ENCODE data around the gene CDHR5. TPM values are rescaled to one million over a fixed set of nuclear protein-coding genes. Genes with fewer than 3 reads are reported as not detected.
A peak's percentile ranks its signal among the peaks of the same experiment; 100 is the strongest.
"Not testable (repeated sequence)": the region's sequence is repeated elsewhere in the genome, so short reads cannot be mapped to it uniquely, and the experiment has no call there.

The CDHR5 gene, protein sequence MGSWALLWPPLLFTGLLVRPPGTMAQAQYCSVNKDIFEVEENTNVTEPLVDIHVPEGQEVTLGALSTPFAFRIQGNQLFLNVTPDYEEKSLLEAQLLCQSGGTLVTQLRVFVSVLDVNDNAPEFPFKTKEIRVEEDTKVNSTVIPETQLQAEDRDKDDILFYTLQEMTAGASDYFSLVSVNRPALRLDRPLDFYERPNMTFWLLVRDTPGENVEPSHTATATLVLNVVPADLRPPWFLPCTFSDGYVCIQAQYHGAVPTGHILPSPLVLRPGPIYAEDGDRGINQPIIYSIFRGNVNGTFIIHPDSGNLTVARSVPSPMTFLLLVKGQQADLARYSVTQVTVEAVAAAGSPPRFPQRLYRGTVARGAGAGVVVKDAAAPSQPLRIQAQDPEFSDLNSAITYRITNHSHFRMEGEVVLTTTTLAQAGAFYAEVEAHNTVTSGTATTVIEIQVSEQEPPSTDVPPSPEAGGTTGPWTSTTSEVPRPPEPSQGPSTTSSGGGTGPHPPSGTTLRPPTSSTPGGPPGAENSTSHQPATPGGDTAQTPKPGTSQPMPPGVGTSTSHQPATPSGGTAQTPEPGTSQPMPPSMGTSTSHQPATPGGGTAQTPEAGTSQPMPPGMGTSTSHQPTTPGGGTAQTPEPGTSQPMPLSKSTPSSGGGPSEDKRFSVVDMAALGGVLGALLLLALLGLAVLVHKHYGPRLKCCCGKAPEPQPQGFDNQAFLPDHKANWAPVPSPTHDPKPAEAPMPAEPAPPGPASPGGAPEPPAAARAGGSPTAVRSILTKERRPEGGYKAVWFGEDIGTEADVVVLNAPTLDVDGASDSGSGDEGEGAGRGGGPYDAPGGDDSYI
- total RNA-seq (2014; rRNA removed; shearing (Covaris generic)) = not detected in 2 replicates

DNA sequence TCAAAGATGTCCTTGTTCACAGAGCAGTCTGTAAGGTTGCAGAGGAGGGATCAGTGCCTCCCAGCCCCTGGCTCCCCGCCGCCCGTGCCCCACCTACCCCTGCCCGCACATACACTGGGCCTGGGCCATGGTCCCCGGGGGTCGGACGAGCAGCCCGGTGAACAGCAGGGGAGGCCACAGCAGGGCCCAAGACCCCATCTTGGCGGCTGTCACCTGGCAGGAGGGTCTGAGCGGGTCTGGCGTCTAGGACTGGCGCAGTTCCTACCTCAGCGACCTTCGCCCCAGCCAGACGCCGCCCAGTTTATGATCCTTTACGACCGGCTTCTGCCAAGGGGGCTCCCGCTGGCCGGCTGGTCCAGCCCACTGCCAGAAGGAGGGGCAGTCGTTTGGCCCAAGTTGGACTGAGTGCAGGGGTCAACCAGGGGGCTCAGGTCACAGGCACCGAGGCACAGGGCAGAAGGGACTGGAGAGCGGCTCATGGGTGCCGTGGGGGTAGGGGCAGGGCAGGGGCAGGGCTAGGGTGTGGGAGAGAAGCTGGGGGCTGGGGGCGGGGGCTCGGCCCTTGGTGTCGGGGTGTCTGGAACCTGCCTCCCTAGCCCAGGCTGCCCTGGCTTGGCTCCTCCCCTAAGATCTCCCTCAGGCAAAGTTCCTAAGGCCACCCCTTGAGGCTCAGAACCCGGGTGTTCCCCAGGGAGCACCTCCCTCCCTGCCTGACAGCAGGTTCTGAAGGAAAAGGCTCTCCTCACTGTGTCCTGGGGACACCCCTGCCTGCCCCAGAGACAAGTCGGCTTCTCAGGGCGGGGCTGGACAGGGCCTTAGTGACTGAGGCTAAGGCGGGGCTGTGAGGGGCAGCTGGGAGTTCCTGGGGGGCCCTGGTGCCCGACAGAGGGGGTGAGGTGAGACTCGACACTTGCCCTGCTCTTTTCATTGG, at the start of gene CDHR5:
Gene CDHR5 (minus strand): TSS at position 251 of the 931 bp plus-strand sequence. CDS start 53 bp downstream, at position 198.
- DNase-seq (ENCODE audit: low read depth) = peak; percentile 28

DNA sequence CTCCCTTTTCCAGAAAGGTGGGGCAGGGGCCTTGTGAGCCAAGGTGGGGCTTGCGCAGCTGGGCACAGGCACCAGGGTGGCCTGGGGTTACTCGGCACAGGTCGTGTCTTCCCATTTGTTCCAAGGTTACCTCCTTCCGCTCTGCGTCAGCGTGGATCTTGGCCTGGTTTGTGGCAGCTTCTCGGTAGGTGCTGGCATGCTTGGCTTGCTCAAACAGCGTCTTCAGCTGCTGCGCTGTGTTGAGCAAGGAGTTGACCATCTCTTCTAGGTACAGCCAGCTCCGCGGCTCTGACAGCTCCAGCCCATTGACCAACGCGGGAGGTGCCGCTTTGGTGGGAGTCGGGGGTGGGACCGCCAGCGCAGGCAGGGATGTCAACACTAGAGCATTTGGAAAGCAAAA, 49.7 kb upstream of the CDHR5 start:
- no peak for DNase-seq (ENCODE audit: low read depth)

DNA sequence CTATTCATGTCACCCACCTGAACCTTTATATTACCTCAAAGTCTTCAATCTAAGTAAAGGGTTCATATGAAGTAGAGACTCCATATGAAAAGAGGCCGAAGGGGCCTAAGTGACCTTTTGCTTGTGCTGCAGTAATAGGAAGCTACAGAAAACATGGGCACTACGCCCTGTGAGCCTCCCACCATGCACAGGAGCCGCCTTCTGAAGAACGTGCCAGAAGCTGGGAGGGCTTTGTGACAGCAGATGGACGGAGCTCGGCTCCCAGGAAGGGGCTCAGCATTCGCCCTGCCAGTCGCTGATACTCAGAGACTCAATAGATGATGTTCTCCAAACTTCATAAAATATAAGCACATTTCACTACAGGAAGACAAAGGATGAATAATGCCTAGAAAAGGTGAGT, 49.1 kb upstream of the CDHR5 start:
- DNase-seq (ENCODE audit: low read depth) = no peak

DNA sequence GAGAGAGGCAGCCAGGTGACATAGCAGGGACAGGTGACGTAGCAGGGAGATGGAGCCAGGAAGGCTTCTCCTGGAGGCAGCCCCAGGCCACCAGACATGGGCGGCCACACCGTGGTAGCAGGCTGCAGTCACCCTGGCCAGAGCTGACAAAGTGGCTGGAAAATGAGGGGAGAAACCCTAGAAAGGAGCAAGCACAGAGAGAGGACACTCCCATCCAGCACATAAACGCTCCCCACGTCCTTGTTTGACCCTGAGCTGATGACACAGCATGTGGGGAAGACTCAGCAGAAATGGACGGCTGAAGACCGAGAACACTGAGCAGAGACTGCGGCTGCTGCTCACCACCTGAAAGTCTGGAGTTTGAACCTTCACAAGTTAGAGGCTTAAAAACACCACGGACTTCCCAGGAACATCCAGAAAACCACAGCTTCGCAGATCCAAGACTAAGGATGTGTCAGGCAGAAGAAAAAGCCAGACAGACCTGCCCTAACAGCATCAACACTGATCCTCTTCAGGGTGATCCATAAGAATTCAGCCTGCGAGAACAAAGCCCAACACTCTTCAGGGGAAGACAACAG, 41.0 kb upstream of the CDHR5 start:
- DNase-seq (ENCODE audit: low read depth) = no peak

DNA sequence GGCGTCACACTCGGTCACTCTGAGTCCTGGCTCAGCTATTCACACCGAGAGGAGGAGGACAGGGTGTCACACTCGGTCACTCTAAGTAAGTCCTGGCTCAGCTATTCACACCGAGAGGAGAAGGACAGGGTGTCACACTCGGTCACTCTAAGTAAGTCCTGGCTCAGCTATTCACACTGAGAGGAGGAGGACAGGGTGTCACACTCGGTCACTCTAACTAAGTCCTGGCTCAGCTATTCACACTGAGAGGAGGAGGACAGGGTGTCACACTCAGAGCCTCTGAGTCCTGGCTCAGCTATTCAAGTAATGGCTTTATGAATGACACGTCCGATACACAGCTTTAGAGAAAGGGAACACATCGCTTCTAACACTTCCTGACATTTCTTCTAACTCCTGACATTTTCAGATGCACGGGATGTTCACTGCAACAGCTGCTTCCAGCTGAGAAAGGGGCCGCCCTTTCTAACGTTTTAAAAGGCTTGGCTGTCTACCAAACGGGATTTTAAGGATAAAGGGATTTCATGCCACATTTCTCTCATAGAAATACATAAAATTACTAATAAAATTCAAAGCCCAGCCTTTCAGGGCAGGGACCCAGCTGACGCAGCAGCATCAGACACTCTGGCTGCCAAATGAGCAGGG, 40.4 kb upstream of the CDHR5 start:
- DNase-seq (ENCODE audit: low read depth) = no peak

DNA sequence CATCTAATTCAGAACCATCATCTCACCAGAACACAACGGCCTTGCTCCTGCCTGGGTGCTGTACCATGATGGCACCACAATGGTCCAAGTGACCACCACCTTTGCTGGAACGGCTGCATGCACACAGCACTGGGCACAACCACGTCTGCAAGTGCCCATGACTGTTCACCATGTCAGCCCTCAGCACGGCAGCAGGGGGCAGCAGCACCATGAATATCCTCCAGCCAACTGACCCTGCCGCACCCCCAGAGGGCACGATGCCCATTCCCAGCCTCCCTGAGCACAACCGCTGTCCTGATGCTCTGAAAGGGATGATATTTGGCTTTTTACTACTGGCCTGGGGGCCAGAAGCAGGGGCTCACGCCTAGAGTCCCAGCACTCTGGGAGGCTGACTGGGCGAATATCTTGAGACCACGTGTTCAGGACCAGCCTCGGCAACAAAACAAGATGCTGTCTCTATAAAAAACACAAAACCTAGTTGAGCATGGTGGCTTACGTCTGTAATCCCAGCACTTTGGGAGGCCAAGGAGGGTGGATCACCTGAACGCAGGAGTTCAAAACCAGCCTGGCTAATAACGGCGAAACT, 38.0 kb upstream of the CDHR5 start:
- DNase-seq (ENCODE audit: low read depth) = peak; percentile 45

DNA sequence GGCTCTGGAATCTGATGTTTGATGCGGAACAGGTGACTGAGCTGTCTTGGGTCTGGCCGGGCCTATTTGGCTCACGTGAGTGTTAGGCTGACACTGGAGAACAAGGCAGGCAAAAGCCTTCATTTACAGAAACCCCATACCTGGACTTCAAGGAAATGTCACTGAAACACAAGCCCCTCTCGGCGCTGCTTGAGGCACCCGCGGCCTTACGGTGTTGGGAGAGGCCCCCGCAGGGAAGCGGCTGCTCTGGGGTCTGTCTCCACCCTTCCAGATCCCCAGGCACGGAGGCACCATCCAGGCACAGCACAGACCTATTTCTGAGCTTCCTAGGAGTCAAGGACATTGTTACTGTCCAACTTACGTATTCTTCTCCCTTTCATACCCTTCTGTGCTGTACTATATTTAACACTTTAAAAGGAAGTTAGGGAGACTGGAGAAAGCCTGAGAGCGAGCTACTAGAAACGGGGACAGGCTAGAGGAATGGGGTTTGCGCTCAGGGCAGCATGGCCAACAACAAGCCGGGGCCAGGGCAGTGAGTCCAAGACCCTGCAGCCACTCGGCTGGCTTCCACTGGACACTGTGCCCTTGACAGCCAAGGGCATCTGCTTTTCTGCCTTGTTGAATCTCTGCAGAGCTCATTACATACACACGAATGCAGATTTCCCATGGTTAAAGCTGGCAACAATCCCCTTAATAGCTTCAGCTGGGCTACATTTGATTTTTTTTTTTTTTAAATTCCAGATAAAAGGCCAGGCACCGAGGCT, 36.1 kb upstream of the CDHR5 start:
- no peak for DNase-seq (ENCODE audit: low read depth)

DNA sequence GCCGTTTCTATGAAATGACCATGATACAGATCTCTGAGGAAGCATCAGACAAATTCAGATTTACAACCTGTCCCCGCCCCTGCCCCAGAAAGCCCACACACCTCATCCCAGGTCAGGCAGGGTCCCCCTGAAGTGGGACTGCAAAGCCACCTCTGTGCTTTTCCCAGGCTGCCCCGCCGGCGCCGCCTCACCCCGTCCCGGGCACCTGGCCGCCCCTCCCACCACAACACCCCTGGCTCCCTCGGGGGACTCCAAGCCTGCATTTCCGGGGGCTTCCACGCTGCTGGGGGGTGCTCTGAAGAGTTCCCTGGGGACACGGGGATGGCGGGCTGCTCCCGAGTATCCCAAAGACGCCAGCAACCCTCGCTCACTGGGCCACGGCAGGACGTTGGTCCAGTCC, 35.5 kb upstream of the CDHR5 start:
- DNase-seq (ENCODE audit: low read depth) = no peak

DNA sequence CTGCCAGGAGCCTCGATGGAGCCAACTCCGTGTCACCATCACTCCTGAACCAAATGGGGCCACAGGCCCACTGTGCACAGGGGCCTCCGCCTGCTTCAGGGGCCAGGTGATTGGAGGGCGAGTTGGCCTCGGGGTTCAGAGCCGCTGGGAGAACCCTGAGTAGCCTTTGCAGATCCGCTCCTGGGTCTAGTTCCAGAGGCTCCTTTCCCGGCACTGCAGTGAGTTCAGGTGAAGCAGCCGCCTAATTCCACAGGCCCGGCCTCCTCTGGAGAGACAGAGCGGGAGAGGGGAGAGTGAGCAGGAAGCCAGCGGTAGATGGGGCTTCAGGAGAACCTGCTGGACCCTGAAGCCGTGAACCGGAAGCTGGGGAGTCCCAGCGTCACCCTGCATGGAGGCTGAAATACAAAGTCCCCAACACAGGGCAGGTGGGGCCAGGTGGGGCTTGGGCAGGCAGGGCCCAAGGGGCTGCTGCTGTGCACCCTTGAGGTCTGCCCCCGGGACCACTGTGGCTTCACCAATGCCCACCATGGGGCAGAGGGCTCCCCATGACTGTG, 34.9 kb upstream of the CDHR5 start:
- no peak for DNase-seq (ENCODE audit: low read depth)

DNA sequence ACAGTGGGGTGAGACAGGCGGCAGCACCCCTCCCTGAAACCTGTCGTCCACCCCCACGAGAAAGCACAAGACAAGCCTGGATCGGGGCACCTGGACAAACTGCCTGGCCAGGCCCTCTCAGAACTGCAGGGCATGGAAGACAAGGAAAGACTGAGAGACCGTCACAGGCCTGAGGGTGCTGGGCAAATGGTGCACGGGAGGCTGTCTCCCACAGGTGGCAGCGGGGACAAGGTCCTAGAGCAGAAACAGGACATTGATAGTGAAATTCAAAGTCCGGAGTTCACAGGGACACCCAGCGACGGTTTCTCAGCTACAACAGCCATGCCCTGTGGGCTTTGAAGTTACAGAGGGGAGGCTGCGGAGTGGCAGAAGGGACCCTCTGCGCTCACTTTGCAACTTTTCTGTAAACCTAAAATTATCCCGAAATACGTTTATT, 33.0 kb upstream of the CDHR5 start:
- DNase-seq (ENCODE audit: low read depth) = no peak

DNA sequence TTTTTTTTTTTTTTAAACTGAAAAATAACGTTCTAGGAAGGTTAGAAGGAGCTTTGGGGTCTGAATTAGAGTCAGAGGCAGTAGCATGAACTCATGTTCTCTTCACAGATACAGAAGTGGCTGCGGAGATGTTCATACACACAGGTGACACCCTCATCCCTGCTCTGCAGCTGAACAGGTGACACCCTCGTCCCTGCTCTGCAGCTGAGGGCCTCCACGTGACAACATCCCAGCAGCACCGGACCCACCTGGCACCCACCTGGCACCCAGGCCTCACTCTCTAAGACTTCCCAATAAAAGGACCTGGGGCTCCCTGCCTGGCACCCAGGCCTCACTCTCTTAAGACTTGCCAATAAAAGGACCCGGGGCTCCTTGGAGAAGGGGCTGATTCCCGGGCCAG, 32.1 kb upstream of the CDHR5 start:
- DNase-seq (ENCODE audit: low read depth) = no peak

DNA sequence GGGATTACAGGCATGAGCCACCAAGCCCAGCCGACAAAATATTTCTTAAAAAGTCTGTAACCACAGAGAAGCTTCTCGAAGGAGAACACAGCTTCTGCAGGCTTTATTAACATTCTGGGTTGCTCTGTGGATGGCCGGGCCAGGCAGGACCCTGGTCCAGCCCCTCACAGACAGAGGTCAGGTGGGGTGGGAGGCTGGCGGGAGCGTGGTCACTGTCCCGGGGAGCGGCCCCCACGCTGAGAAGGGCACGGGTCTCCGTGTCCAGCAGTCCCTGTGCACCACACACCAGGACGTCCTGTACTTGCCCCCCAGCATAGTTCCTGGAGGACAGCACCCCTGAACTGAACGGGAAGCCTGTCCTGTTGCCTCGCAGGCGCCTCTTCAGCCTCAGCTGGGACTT, 31.7 kb upstream of the CDHR5 start:
- no peak for DNase-seq (ENCODE audit: low read depth)

DNA sequence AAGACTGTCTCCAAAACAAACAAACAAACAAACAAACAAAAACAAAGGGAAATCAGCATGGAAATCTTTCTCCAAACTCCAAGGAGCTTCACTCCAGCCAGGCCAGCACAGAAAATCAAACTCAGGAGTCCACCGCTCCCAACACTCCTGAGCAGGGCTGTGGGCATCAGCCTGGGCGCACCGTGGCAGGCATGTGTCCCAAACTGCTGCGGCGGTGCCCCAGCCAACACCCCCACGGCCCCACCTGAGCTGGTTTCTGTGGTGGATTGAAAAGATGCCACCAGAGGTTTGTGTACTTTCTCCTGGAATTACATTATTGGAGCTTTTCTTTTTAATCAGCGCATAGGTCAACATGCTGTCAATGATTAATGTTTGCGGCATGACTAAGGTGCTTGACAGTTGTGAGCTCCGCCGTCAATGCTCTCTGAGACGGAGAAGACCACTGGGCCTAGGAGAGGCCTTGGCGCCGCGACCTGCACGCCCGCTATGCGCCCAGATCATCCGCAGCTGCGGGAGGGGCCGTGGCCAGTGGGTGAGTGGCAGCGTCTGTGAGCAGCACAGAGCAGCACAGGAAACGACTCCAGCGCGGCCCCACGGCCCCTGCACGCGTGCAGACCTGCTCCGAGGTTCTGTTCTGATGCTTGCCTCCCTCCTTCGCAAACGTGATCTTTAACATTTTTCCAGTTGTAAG, 30.4 kb upstream of the CDHR5 start:
- DNase-seq (ENCODE audit: low read depth) = no peak

DNA sequence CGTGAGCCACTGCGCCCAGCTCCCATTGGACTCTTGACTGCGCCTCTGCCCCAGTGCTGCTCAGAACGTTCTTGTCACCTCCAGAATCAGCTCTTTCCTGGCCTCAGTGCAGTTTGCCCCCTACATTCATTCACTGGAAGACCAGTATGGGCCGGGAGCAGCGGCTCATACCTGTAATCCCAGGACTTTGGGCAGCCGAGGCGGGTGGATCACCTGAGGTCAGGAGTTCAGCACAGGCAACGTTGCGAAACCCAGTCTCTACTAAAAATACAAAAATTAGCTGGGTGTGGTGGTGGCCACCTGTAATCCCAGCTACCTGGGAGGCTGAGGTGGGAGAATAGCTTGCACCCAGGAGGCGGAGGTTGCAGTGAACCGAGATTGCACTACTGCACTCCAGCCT, 29.7 kb upstream of the CDHR5 start:
- not testable (repeated sequence) for DNase-seq (ENCODE audit: low read depth)

DNA sequence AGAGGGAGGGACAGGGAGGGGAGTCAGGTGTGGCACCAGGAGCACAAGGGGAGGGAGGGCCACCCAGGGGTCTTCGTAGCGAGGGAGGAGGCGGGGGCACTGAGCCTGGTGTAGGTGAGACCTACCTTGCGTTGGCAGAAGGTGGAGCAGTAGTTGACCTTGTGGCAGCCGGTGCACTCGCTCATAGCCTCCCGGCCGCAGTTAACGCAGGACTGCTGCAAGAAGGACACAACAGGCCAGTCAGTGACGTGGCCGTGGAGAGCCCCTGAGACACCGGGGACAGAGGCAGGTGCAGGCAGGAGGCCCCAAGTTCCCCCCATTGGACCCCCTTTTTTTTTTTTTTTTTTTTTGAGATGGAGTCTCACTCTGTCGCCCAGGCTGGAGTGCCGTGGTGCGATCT, 29.1 kb upstream of the CDHR5 start:
- DNase-seq (ENCODE audit: low read depth) = no peak

DNA sequence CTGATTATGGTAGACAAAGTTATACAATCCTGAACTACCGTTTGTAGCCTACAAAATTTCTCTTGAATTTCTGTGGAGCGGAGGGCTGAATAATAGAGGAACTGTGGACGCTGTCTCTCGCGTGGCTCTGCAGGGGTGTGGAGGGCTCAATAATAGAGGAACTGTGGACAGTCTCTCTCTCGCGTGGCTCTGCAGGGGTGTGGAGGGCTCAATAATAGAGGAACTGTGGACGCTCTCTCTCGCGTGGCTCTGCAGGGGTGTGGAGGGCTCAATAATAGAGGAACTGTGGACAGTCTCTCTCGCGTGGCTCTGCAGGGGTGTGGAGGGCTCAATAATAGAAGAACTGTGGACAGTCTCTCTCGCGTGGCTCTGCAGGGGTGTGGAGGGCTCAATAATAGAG, 28.4 kb upstream of the CDHR5 start:
- DNase-seq (ENCODE audit: low read depth) = not testable (repeated sequence)

DNA sequence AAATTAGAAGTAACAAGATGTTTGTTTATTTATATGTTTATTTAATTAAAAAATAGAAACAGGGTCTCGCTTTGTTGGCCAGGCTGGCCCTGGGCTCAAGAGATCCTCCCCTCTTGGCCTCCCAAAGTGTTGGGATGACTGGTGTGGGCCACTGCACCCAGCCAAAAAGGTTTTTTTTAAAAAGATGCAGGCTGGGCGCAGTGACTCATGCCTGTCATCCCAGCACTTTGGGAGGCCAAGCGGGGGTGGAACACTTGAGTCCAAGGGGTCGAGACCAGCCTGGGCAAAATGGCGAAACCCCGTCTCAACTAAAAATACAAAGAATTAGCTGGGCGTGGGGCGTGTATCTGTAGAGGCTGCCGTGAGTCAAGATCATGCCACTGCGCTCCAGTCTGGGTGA, 25.7 kb upstream of the CDHR5 start:
- DNase-seq (ENCODE audit: low read depth) = peak; percentile 36

DNA sequence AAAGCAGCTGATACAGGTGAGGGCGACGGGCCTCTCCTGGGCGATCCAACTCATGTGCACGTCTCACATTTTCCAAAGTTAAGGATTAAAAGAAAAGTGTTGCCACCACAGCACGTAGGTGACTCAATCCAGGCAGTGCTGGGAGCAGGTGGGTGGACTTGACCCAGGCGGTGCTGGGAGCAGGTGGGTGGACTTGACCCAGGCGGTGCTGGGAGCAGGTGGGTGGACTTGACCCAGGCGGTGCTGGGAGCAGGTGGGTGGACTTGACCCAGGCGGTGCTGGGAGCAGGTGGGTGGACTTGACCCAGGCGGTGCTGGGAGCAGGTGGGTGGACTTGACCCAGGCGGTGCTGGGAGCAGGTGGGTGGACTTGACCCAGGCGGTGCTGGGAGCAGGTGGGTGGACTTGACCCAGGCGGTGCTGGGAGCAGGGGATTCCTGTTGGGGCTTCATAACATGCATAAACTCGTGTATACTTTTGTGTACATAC, 23.0 kb upstream of the CDHR5 start:
- not testable (repeated sequence) for DNase-seq (ENCODE audit: low read depth)

DNA sequence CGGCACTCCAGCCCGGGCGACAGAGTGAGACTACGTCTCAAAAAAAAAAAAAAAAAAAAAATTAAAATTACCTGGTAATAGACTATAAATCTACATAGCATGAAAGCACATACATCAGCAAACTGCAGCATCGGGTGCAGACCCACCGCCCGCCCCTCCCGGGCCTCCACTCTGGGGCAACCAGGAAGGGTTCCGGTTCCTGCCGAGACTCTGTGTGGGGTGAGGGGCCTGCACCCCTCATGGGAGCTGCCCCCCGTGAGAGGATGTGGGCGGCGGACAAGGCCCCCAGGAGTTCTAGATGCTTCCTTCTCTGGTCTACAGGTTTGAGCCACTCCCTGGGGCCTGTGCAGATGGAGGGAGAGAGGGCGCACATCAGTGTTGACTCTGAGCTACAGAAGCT, 21.5 kb upstream of the CDHR5 start:
- no peak for DNase-seq (ENCODE audit: low read depth)

All from M059J (cell line).